GM21825 (cell line): ENCODE results near the gene TMEM134.

Experiments
- ATAC-seq: cut with Tn5 transposase; IDR thresholded peaks from one replicate; pipeline ENCODE4 v1.9.1; 2021; ENCODE audit warnings: mild to moderate bottlenecking, moderate library complexity; ENCODE audit not compliant: unreplicated experiment

TMEM134 gene

GRCh38 chr11:67500831-67501715 lies 32.0 kb upstream of the TMEM134 start:
- ATAC-seq = no peak

- ATAC-seq = no peak
Observed at GRCh38 chr11:67500484-67500821, 31.4 kb upstream of the TMEM134 start.

- ATAC-seq = no peak
Observed at GRCh38 chr11:67499808-67500483, 30.9 kb upstream of the TMEM134 start.

GRCh38 chr11:67498544-67498972 lies 29.5 kb upstream of the TMEM134 start:
- no peak for ATAC-seq

- no peak for ATAC-seq
Observed at GRCh38 chr11:67497656-67498291, 28.7 kb upstream of the TMEM134 start.

- no peak for ATAC-seq
Observed at GRCh38 chr11:67496113-67496512, 27.1 kb upstream of the TMEM134 start.

GRCh38 chr11:67495234-67496005 lies 26.4 kb upstream of the TMEM134 start:
- no peak for ATAC-seq

GRCh38 chr11:67494371-67495233 lies 25.6 kb upstream of the TMEM134 start:
- ATAC-seq = no peak

GRCh38 chr11:67493548-67494370 lies 24.7 kb upstream of the TMEM134 start:
- ATAC-seq = no peak

- ATAC-seq = no peak
Observed at GRCh38 chr11:67492801-67493547, 23.9 kb upstream of the TMEM134 start.

- no peak for ATAC-seq
Observed at GRCh38 chr11:67492069-67492727, 23.1 kb upstream of the TMEM134 start.

- ATAC-seq = no peak
Observed at GRCh38 chr11:67491276-67492068, 22.4 kb upstream of the TMEM134 start.

GRCh38 chr11:67490727-67491065 lies 21.6 kb upstream of the TMEM134 start:
- ATAC-seq = no peak

GRCh38 chr11:67489885-67490726 lies 21.1 kb upstream of the TMEM134 start:
- ATAC-seq = no peak

- no peak for ATAC-seq
Observed at GRCh38 chr11:67489203-67489884, 20.3 kb upstream of the TMEM134 start.
